GM12878 (cell line): Measurements from ENCODE around the gene GPR108. TPM values are rescaled to one million over a fixed set of nuclear protein-coding genes. Genes with fewer than 3 reads are reported as not detected.
A peak's percentile ranks its signal among the peaks of the same experiment; 100 is the strongest.

ENCODE experiments used
- ATAC-seq: fragments of 200-7000 bp; cut with Tn5 transposase; 3 replicates; pipeline ENCODE4 v1.9.1; 2020; ENCODE audit warnings: mild to moderate bottlenecking, moderate library complexity
- BruUV-seq: library from RNA; stranded (reverse); fragments of 400-500 nt; replicated peaks from 2 replicates; lab custom pipeline; 2021; lab: Mats Ljungman, UMichigan
- CTCF ChIA-PET: fragments of 300-600 bp; sonication (Branson Sonifier 250); formaldehyde crosslinking; extraction: SDS; loops from one replicate; lab custom pipeline; 2021; ENCODE audit warnings: inconsistent platforms; lab: Yijun Ruan, JAX
- POLR2A ChIA-PET: fragments of 350-600 bp; formaldehyde crosslinking; extraction: SDS; loops from one replicate; lab custom pipeline; 2021; ENCODE audit warnings: inconsistent platforms; lab: Charles Lee
- RAD21 ChIA-PET: fragments of 300-600 bp; sonication (Branson Sonifier 250); formaldehyde crosslinking; loops from one replicate; lab custom pipeline; 2023; ENCODE audit warnings: antibody characterized with exemption; ENCODE audit not compliant: unreplicated experiment; lab: Charles Lee
- SMC1A ChIA-PET: fragments of 300-600 bp; sonication (Branson Sonifier 250); formaldehyde crosslinking; loops from one replicate; lab custom pipeline; 2023; ENCODE audit not compliant: unreplicated experiment, uncharacterized antibody; lab: Charles Lee
- DNase-seq: peaks from one replicate; pipeline ENCODE4 v3.0.0-alpha.2; 2011; ENCODE audit warnings: low read depth, low spot score
- FAIRE-seq: peaks from 3 replicates; lab custom pipeline; 2011; peaks lifted over from hg19 to GRCh38; lab: Jason Lieb, UNC
- H2AFZ ChIP-seq: 2 replicates; pipeline ENCODE4 v1.6.0; 2011; ENCODE audit warnings: low read depth, low read length, control low read depth; ENCODE audit not compliant: control insufficient read depth
- H3K27ac ChIP-seq: 2 replicates; pipeline ENCODE4 v1.5.1; 2011; ENCODE audit warnings: control low read depth; ENCODE audit not compliant: control insufficient read depth, insufficient read depth
- H3K27me3 ChIP-seq, 2 experiments: replicated peaks in 1 of 2; 2 replicates each; pipeline versions ENCODE4 v1.6.0 to v1.6.1; 2011; ENCODE audit warnings: low read length in 1 of 2; ENCODE audit not compliant: control insufficient read depth in 2 of 2, insufficient read depth in 2 of 2
- H3K36me3 ChIP-seq, 2 experiments: 2 replicates each; pipeline ENCODE4 v1.5.1; 2011; ENCODE audit warnings: low read length in 1 of 2; ENCODE audit not compliant: control insufficient read depth in 2 of 2, insufficient read depth in 2 of 2
- H3K4me1 ChIP-seq: 2 replicates; pipeline ENCODE4 v1.6.1; 2011; ENCODE audit warnings: mild to moderate bottlenecking, low read length, moderate library complexity, mixed read lengths; ENCODE audit not compliant: control insufficient read depth, insufficient read depth
- H3K4me2 ChIP-seq: 2 replicates; pipeline ENCODE4 v1.6.0; 2011; ENCODE audit warnings: control low read depth; ENCODE audit not compliant: control insufficient read depth, insufficient read depth
- H3K4me3 ChIP-seq: fragments of 200-600 bp; sonication (generic); 2 replicates; pipeline ENCODE4 v1.5.1; 2016
- H3K79me2 ChIP-seq: 2 replicates; pipeline ENCODE4 v1.6.0; 2011; ENCODE audit warnings: low read length; ENCODE audit not compliant: control insufficient read depth, insufficient read depth
- H3K9ac ChIP-seq: 2 replicates; pipeline ENCODE4 v1.8.0; 2011; ENCODE audit warnings: low read length, control low read depth, mixed read lengths; ENCODE audit not compliant: control insufficient read depth, insufficient read depth
- H3K9me3 ChIP-seq: replicated peaks from 3 replicates; pipeline ENCODE4 v1.5.1; 2011; ENCODE audit warnings: mild to moderate bottlenecking, low read length; ENCODE audit not compliant: control insufficient read depth, insufficient read depth
- H4K20me1 ChIP-seq: 2 replicates; pipeline ENCODE4 v1.6.0; 2011; ENCODE audit not compliant: control insufficient read depth, insufficient read depth
- IKZF1 ChIP-seq: fragments of 450-650 bp; conservative IDR thresholded peaks from 2 replicates; pipeline ENCODE4 v1.6.1; 2017; ENCODE audit warnings: antibody characterized with exemption, mild to moderate bottlenecking
- RUNX3 ChIP-seq: IDR thresholded peaks from 2 replicates; pipeline ENCODE4 v1.6.1; 2012; ENCODE audit warnings: low read length, inconsistent platforms
- WGBS: methylation state at CpG from one replicate; pipeline ENCODE4 v1.1.6; 2016; ENCODE audit warnings: low lambda C conversion rate; ENCODE audit not compliant: insufficient replicate concordance, insufficient coverage; ENCODE audit errors: missing lambda C conversion rate; 5-methylcytosine and 5-hydroxymethylcytosine counted together
- in situ Hi-C: fragments of 300-500 bp; cut with MboI; formaldehyde crosslinking; loops from 9 replicates; pipeline ENCODE4 v1.14.3; 2018; ENCODE audit warnings: mixed read lengths
- intact Hi-C: fragments of 100-400 bp; cut with micrococcal nuclease; formaldehyde crosslinking; loops from one replicate; pipeline ENCODE4 v1.14.2; 2022; ENCODE audit not compliant: unreplicated experiment
- polyA plus RNA-seq, 11 experiments: library from polyadenylated mRNA; depleted of rRNA in 4 of 11; unstranded in 6 of 11; stranded (reverse) in 5 of 11; fragments of >200 nt; fragmentation: Nextera tagmentation in 4 of 11; fragmentation: Illumina TruSeq in 1 of 11; extraction: Ambion mirVana in 4 of 11; extraction: Trizol in 1 of 11; gene quantifications; 1 replicate in 1 of 11; 2 replicates in 10 of 11; pipeline versions ENCODE4 v1.2.1 to v1.2.3, GENCODE V29; 2011 to 2016; ENCODE audit warnings: inconsistent platforms in 2 of 11, missing spikeins in 2 of 11, low read depth in 1 of 11
- total RNA-seq, 4 experiments: library from RNA; depleted of rRNA in 3 of 4; stranded (reverse); fragments of >200 nt in 3 of 4; fragmentation: Illumina TruSeq in 1 of 4; extraction: Trizol in 1 of 4; gene quantifications; 2 replicates each; pipeline versions ENCODE4 v1.2.1 to v1.2.3, GENCODE V29; 2013 to 2021
- TF ChIP-seq, protein P1 (sequence below): IDR thresholded peaks from 2 replicates; pipeline ENCODE4 v1.6.1; 2012; ENCODE audit warnings: improper control_type of control experiment, low read depth, low read length; ENCODE audit not compliant: insufficient replicate concordance

GPR108 gene
- total and polyA plus RNA-seq, 10 of the 15 experiments (the other 5 are each of a cell fraction or from before 2014, with no cell fraction given): 4.4 to 87.2 (median 57.1) TPM

- no peak overlapping the region for H3K9ac ChIP-seq
- TF ChIP-seq, protein P1, sequence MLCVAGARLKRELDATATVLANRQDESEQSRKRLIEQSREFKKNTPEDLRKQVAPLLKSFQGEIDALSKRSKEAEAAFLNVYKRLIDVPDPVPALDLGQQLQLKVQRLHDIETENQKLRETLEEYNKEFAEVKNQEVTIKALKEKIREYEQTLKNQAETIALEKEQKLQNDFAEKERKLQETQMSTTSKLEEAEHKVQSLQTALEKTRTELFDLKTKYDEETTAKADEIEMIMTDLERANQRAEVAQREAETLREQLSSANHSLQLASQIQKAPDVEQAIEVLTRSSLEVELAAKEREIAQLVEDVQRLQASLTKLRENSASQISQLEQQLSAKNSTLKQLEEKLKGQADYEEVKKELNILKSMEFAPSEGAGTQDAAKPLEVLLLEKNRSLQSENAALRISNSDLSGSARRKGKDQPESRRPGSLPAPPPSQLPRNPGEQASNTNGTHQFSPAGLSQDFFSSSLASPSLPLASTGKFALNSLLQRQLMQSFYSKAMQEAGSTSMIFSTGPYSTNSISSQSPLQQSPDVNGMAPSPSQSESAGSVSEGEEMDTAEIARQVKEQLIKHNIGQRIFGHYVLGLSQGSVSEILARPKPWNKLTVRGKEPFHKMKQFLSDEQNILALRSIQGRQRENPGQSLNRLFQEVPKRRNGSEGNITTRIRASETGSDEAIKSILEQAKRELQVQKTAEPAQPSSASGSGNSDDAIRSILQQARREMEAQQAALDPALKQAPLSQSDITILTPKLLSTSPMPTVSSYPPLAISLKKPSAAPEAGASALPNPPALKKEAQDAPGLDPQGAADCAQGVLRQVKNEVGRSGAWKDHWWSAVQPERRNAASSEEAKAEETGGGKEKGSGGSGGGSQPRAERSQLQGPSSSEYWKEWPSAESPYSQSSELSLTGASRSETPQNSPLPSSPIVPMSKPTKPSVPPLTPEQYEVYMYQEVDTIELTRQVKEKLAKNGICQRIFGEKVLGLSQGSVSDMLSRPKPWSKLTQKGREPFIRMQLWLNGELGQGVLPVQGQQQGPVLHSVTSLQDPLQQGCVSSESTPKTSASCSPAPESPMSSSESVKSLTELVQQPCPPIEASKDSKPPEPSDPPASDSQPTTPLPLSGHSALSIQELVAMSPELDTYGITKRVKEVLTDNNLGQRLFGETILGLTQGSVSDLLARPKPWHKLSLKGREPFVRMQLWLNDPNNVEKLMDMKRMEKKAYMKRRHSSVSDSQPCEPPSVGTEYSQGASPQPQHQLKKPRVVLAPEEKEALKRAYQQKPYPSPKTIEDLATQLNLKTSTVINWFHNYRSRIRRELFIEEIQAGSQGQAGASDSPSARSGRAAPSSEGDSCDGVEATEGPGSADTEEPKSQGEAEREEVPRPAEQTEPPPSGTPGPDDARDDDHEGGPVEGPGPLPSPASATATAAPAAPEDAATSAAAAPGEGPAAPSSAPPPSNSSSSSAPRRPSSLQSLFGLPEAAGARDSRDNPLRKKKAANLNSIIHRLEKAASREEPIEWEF: no peak
- TF ChIP-seq RUNX3 (0 out of 2 replicates have a peak, but pooled peaks have one; percentile 7), IKZF1 (peak; percentile 28; the same call in 1 of the 2 replicates)
- H2AFZ ChIP-seq: no peak overlapping the region
- H3K4me3 ChIP-seq: peak overlapping the region; percentile 29; the same call in 1 of the 2 replicates
- BruUV-seq: no TSS peak
- ATAC-seq: peak; percentile 52
- peak overlapping the region; percentile 61; the same call in 1 of the 2 replicates for H3K27ac ChIP-seq
- RAD21 ChIA-PET: interaction anchor here (0.7 to 1.5 kb wide), 3 partner anchors 22 to 748 kb away, joined by 3 to 11 read pairs (median 3); no protein-coding TSS in a partner anchor
- 31% methylated on average over 4 of the region's 4 CpGs for WGBS
- in situ Hi-C loops: no loop called here
- no peaks in the 10 kb centered on the region; the same call in 2 of the 3 replicates for H3K9me3 ChIP-seq
- no peaks in the 10 kb centered on the region for H4K20me1 ChIP-seq
- SMC1A ChIA-PET: interaction anchor here (1.1 to 2.6 kb wide), 5 partner anchors 13 to 35 kb away, joined by 3 to 18 read pairs (median 5); no protein-coding TSS in a partner anchor
- FAIRE-seq: no peak
- peaks cover 2 to 8% of the 10 kb centered on the region in 2 experiments for H3K36me3 ChIP-seq
- CTCF ChIA-PET: interaction anchor here (0.5 to 1.8 kb wide), 7 partner anchors 9 to 1151 kb away, joined by 3 to 7 read pairs (median 3); no protein-coding TSS in a partner anchor
- no peaks in the 10 kb centered on the region for H3K27me3 ChIP-seq
- H3K4me1 ChIP-seq: peaks cover 24% of the 10 kb centered on the region
- H3K4me2 ChIP-seq: peak overlapping the region; percentile 71
- POLR2A ChIA-PET: interaction anchor here (2.1 kb wide), 1 partner anchor 22 kb away, joined by 10 read pairs; no protein-coding TSS in a partner anchor
- intact Hi-C loops: no loop called here
- DNase-seq: no peak
- peaks cover 80% of the 10 kb centered on the region for H3K79me2 ChIP-seq
These were observed 41.0 kb upstream of the GPR108 start for GRCh38 chr19:6778386-6778785.
